K562 treated with DMSO at 1 percent for 4 hours (cell line): ENCODE data around the gene TDRD12. TPM values are rescaled to one million over a fixed set of nuclear protein-coding genes. Genes with fewer than 3 reads are reported as not detected.

Experiments
- total RNA-seq: library from RNA; unstranded; fragments of 300-600 nt; gene quantifications from 2 replicates; pipeline ENCODE4 v1.2.3, GENCODE V29; 2022; ENCODE audit not compliant: insufficient read depth

The TDRD12 gene, protein sequence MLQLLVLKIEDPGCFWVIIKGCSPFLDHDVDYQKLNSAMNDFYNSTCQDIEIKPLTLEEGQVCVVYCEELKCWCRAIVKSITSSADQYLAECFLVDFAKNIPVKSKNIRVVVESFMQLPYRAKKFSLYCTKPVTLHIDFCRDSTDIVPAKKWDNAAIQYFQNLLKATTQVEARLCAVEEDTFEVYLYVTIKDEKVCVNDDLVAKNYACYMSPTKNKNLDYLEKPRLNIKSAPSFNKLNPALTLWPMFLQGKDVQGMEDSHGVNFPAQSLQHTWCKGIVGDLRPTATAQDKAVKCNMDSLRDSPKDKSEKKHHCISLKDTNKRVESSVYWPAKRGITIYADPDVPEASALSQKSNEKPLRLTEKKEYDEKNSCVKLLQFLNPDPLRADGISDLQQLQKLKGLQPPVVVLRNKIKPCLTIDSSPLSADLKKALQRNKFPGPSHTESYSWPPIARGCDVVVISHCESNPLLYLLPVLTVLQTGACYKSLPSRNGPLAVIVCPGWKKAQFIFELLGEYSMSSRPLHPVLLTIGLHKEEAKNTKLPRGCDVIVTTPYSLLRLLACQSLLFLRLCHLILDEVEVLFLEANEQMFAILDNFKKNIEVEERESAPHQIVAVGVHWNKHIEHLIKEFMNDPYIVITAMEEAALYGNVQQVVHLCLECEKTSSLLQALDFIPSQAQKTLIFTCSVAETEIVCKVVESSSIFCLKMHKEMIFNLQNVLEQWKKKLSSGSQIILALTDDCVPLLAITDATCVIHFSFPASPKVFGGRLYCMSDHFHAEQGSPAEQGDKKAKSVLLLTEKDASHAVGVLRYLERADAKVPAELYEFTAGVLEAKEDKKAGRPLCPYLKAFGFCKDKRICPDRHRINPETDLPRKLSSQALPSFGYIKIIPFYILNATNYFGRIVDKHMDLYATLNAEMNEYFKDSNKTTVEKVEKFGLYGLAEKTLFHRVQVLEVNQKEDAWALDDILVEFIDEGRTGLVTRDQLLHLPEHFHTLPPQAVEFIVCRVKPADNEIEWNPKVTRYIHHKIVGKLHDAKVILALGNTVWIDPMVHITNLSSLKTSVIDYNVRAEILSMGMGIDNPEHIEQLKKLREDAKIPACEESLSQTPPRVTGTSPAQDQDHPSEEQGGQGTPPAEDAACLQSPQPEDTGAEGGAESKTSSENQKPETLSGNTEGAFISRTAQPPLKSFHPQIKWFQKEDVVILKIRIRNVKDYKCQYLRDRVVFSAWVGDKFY (N-terminal part only)
- total RNA-seq, result not detected in 2 replicates

DNA sequence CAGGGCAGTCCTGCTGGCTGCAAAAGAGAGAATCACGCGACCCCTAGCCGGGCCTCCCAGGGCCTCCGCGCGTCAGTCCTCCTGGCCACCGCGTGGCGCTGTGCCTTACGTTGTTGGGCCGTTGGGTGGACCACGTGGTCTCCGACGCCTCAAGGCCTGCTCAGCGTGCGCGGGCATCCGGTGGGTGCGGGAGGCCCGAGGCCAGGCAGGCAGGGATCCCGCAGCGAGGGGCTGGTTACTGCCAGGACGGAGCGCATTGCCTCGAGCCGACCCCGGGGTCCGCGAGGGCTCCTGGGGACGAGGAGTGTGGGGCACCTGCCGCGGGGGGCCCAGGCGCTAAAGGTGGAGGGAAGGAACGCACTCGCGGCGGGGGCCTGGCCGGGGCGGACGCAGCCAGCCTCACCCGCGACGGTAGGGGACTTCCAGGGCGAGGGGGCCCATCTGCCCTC is at the start of gene TDRD12:
TDRD12 (plus strand) TSS at position 157 of the 449 bp plus-strand sequence. CDS start 306 bp downstream, outside the sequence.

DNA sequence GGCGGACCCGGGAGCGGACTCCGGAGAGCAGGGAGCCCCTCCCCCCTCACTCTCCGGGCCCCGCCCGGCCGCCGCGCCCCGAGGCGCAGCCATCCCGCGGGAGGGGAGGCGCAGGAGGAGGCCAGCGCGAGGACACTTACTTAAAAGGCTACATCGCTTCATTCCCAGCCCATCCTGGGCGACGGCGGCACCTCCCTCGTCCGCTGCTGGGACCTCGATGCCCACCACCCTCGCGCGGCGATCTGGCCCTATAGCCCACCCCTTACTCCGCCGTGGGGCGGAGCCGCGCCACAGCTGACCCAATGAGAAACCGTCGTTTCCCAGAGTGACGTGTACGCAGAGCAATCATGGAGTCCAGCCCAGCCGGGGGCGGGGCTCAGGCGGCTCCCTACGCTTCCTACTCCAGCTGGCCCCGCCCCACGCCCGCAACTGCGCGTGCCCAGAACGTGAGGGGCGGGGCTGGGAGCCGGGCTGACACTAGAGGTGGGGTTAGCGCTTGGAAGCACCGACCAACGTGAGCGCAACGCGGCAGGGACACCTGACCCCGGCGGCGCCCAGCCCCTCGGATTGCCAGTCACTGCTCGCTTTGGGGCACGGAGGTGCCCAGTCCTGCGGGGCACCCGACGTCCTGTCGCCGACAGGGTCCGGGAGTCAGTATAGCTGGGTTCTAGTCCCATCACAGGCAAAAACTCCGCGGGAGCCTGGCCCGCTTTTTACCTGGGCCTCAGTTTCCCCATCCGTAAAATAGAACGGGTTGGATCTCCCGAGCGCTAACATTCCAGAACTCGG is 44.4 kb upstream of the TDRD12 start, which contains the start of gene ANKRD27:
ANKRD27 (minus strand) TSS at position 250 of the 789 bp plus-strand sequence. CDS start 16,165 bp downstream, outside the sequence.

DNA sequence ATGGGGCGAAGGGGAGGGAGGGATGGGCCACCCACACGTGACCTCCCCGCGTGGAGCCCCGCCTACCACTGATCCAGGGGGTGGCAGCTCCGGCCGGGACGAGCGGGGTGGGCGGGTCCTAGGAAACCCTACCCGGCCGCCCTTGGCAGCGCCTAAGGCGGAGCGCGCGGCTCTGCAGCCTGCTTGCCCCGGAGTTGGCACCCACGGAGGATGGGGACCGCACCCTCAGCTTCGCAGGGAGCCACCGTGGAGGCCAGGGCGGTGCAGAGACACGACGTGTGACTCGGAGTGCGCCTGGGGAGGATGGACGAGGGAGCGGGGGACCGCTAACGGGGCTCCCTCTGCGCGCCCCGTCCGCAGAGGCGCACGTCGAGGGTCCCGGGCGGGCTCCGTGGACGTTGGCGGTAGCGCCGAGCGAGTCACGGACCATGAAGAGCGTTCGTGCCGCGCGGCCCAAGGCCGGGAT is 43.8 kb upstream of the TDRD12 start, which contains the start of gene RGS9BP:
RGS9BP (plus strand) TSS at position 129 of the 466 bp plus-strand sequence. CDS start 416 bp downstream, outside the sequence.

DNA sequence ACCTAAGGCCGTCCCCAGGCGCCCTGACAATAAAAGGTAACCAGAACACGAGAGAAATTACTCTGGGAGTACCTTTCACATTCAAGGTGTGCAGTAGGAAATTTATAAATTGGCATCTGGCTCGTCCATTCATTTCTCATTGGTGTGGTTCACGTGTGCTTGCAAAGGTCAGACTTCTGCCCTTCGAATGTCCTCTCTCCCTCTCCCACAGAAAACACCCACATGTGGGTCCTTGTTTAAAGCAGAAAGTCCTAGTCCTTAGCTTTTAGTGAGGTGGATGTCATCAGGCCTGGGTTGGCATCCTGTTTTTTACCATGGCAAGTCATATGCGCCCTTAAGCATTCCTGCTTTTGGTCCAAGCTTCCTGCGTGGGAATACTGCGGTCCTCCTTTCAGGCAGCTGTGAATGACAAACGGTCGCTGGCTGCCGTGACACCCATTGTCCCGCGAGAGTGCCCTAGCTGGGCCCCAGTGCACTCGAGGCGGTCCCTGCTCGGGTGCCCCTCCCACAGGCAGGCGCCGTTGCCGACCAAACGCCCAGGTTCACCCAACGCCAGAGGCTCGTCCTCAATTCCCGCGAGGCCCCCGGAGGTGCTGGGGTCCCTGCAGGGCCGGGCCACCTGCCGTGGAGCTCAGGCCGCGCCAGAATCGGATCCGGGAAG is 28.1 kb upstream of the TDRD12 start, which contains the start of gene NUDT19:
NUDT19 (plus strand) TSS at position 531 of the 661 bp plus-strand sequence. CDS start 140 bp downstream, outside the sequence.

DNA sequence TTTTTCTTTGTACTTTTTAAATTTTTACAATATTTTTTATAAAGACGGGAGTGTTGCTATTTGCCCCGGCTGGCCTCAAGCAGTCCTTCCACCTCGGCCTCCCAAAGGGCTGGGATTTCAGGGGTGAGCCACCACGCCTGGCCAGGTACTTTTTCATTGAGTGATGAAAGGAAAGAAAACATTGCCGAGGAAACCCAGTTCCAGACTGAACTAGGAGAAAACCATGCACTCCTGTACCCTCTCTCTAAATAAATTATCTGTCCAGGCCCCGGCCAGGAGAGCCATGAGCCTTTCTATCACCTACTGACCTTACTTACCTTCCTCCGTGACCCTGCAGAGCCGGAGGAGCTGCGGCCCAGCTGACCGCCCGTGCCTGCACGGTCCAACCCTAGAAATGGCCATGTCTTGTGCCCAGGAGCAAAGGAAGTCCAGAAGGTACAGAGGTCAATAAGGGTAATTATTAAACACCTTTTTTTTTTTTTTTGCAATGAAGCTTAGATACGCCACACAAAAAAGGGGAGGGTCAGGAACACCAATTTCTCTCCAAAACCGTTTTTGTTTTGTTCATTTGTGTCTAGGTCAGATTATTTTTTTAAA is 149.9 kb downstream of the TDRD12 start, which contains the start of gene SLC7A9:
SLC7A9 (minus strand) TSS at position 399 of the 597 bp plus-strand sequence. CDS start 1,233 bp downstream, outside the sequence.

Other genes starting within 250 kb of the TDRD12 start
- gene PDCD5, start 138.6 kb upstream of the TDRD12 start, total RNA-seq, result 58.9 and 73.8 TPM in 2 replicates
- 37.9 and 52.4 TPM in 2 replicates for gene ANKRD27, start 44.6 kb upstream of the TDRD12 start, total RNA-seq
- 1.1 TPM in 1 of 2 replicates, not detected in the other for gene RGS9BP, start 43.9 kb upstream of the TDRD12 start, total RNA-seq
- 11.2 and 12.8 TPM in 2 replicates for gene NUDT19, start 27.9 kb upstream of the TDRD12 start, total RNA-seq
- gene SLC7A9, start 150.0 kb downstream of the TDRD12 start, total RNA-seq, result not detected in 2 replicates